ENCODE results near the gene PLPP7. TPM values are rescaled to one million over a fixed set of nuclear protein-coding genes. Genes with fewer than 3 reads are reported as not detected.

PLPP7 gene
- total RNA-seq, 1 donor from 2014 or later, result 11.8 TPM

DNA sequence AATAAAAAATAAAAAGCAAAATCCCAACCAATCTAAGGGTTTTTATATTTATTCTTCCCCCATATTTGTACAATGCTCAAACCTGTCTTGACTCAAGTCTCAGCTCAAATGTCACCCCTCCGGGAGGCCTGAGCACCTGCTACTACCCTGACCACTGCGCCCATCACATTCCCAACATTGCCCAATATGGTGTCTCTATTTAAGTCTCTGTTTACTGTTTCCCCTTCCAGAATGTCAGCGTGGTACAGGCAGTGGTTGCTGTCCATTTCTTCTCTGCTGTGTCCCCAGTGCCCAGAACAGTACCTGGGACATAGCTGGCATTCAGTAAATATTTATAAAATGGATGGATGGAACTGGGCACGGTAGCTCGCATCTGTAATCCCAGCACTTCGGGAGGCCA, 57.0 kb downstream of the PLPP7 start:
- Histone ChIP-seq H3K9me3 (no peaks in the 10 kb centered on the region), H3K4me1 (peaks cover 11% of the 10 kb centered on the region), H3K27me3 (no peaks in the 10 kb centered on the region), H3K4me3 (no peak overlapping the region), H3K36me3 (no peaks in the 10 kb centered on the region), H3K27ac (no peak overlapping the region)
- intact Hi-C loops (cut with DNase I), result no loop called here
- TF ChIP-seq POLR2AphosphoS5 (IDR thresholded peaks at IDR 0.05; ENCODE audit: insufficient read depth in 1 of 2, low read depth in 1 of 2) (no peak), POLR2A (IDR thresholded peaks at IDR 0.05) (no peak)
- TF ChIP-seq, protein P1, sequence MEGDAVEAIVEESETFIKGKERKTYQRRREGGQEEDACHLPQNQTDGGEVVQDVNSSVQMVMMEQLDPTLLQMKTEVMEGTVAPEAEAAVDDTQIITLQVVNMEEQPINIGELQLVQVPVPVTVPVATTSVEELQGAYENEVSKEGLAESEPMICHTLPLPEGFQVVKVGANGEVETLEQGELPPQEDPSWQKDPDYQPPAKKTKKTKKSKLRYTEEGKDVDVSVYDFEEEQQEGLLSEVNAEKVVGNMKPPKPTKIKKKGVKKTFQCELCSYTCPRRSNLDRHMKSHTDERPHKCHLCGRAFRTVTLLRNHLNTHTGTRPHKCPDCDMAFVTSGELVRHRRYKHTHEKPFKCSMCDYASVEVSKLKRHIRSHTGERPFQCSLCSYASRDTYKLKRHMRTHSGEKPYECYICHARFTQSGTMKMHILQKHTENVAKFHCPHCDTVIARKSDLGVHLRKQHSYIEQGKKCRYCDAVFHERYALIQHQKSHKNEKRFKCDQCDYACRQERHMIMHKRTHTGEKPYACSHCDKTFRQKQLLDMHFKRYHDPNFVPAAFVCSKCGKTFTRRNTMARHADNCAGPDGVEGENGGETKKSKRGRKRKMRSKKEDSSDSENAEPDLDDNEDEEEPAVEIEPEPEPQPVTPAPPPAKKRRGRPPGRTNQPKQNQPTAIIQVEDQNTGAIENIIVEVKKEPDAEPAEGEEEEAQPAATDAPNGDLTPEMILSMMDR (IDR thresholded peaks at IDR 0.05), result no peak
- no peak for DNase-seq (ENCODE audit: extremely low spot score in 2 of 2)

DNA sequence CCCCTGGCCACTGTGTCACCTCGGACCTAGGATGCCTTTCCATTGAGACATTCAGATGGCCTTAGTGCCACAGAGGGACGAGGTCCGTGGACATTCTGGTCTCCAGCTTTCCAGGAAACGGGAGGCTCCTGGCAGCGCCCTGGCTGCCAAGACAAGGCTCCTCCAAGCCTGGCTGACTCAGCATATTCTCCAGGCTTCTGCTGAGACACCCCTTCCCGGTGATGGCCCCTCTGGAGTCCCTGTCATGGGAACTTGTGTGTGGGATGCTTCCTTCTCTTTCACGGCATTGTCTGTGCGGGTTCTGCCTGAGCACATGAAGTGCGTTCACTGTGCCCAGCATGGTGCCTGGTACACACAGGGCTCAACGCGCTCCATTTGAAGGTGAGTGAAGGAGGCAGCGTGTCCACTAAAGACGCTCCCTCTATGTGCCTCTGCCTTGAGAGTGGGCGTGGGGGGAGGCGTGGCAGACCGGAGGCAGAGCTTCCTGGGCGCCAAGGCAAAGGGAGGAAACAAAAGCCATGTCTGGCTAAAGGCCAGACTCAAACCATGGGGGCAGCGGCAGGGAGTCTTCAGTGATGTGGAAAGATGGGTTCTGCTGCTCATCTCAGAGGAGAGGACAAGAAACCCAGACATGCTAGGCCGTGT, 58.0 kb downstream of the PLPP7 start:
- Histone ChIP-seq H3K27ac (no peak overlapping the region), H3K27me3 (no peaks in the 10 kb centered on the region), H3K4me1 (peaks cover 11% of the 10 kb centered on the region), H3K4me3 (no peak overlapping the region), H3K36me3 (no peaks in the 10 kb centered on the region), H3K9me3 (no peaks in the 10 kb centered on the region)
- DNase-seq (ENCODE audit: extremely low spot score in 2 of 2), result no peak
- TF ChIP-seq, protein P1 (IDR thresholded peaks at IDR 0.05), result no peak
- TF ChIP-seq POLR2A (IDR thresholded peaks at IDR 0.05) (no peak), POLR2AphosphoS5 (IDR thresholded peaks at IDR 0.05; ENCODE audit: insufficient read depth in 1 of 2, low read depth in 1 of 2) (no peak)
- intact Hi-C loops (cut with DNase I), result no loop called here

DNA sequence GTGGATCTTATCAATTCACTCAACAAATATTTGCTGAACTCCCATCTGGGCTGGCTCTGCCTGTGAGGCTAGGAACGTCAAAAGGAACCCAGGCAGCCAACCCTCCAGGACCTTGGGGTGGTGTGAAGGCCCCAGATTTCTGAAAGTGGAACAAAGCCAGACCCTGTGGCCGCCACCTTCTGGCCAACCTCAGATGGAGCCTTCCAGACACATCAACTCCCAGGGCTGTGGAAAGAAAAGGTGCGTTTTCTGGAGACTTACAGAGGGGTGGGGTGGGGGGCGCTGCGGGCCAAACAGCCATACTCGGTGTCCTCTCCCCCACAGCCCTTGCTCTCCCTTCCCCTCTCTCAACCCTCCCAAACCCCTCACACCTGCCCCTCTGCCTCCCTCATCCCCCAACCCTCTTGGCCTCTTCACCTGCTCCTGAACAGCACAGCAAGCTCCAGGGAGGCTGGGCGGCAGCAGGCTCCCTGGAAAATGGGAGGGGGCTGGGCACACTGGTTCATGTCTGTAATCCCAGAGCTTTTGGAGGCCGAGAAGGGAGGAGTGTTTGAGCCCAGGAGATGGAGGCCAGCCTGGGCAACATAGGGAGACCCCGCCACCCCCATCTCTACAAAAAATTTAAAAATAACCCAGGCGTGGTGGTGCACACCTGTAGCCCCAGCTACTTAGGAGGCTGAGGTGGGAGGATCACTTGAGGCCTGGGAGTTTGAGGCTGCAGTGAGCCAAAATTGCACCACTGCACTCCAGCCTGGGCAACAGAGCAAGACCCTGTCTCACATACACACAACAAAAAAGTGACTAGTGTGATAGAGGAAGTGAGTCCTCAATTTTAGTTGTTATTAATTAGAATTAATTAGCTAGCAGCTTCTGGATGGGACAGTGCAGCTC, 59.4 kb downstream of the PLPP7 start:
- no peak for TF ChIP-seq POLR2A (IDR thresholded peaks at IDR 0.05)
- TF ChIP-seq, protein P1 (IDR thresholded peaks at IDR 0.05), result no peak
- intact Hi-C loops (cut with DNase I), result no loop called here

DNA sequence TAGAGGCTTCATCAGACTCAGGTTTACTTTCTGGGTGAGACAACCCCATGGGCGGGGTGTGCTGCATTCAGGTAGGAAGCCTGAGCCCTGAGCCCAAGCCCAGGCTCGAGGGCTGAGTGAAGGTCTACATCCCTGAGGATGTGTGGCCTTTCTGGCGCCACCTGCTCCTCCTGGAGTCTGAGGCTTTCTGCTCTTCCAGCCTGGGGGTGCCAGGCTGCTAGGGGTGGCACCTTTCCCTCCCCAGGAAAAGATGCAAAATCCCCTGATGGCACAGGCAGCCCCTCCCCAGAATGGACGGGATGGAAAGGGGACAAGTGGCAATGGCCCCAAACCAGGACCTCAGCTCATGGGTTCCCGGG, 60.0 kb downstream of the PLPP7 start:
- DNase-seq (ENCODE audit: extremely low spot score in 2 of 2), result no peak

More for the DNA sequence above, 59.4 kb downstream of the PLPP7 start:
- DNase-seq (ENCODE audit: extremely low spot score in 2 of 2), result no peak
- peaks cover 11% of the 10 kb centered on the region for H3K4me1 ChIP-seq
- no peak overlapping the region for H3K4me3 ChIP-seq
- H3K9me3 ChIP-seq, result no peaks in the 10 kb centered on the region
- H3K36me3 ChIP-seq, result no peaks in the 10 kb centered on the region
- no peak overlapping the region for H3K27ac ChIP-seq
- H3K27me3 ChIP-seq, result no peaks in the 10 kb centered on the region

More for the DNA sequence above, 60.0 kb downstream of the PLPP7 start:
- Histone ChIP-seq H3K9me3 (no peaks in the 10 kb centered on the region), H3K4me1 (peaks cover 11% of the 10 kb centered on the region), H3K27ac (no peak overlapping the region), H3K36me3 (no peaks in the 10 kb centered on the region), H3K27me3 (no peaks in the 10 kb centered on the region), H3K4me3 (no peak overlapping the region)
- intact Hi-C loops (cut with DNase I), result no loop called here
- no peak for TF ChIP-seq POLR2A (IDR thresholded peaks at IDR 0.05)
- TF ChIP-seq, protein P1 (IDR thresholded peaks at IDR 0.05), result no peak
- no peak for TF ChIP-seq POLR2AphosphoS5 (IDR thresholded peaks at IDR 0.05; ENCODE audit: insufficient read depth in 1 of 2, low read depth in 1 of 2)
